Dermis microvascular lymphatic vessel endothelial cell (primary cell): ENCODE results near the gene PTTG1. TPM values are rescaled to one million over a fixed set of nuclear protein-coding genes. Genes with fewer than 3 reads are reported as not detected.
A peak's percentile ranks its signal among the peaks of the same experiment; 100 is the strongest.
"Not testable (repeated sequence)": the region's sequence is repeated elsewhere in the genome, so short reads cannot be mapped to it uniquely, and the experiment has no call there.

Source experiments
- DNase-seq, 2 donors: peaks; one replicate each; pipeline versions ENCODE4 v3.0.0 to v3.0.0-alpha.2; 2010; ENCODE audit warnings: low read depth in 2 of 2
- total RNA-seq: library from RNA; depleted of rRNA; stranded (reverse); fragments of >200 nt; gene quantifications from 2 replicates; pipeline ENCODE4 v1.2.1, GENCODE V29; 2014

The PTTG1 gene
- total RNA-seq, 1 donor from 2014 or later: 102 TPM

GRCh38 chr5:160423099-160423498 lies 1.4 kb downstream of the PTTG1 start:
- DNase-seq: peak in 1 of 2 donors; percentile 28

GRCh38 chr5:160427607-160428006 lies 6.0 kb downstream of the PTTG1 start:
- DNase-seq: no peak

- DNase-seq: no peak
These were observed 10.5 kb downstream of the PTTG1 start for GRCh38 chr5:160432196-160432595.

- DNase-seq: no peak
These were observed 11.1 kb downstream of the PTTG1 start for GRCh38 chr5:160432787-160433186.

- DNase-seq: no peak
These were observed 12.4 kb downstream of the PTTG1 start for GRCh38 chr5:160434022-160434531.

GRCh38 chr5:160435532-160435931 lies 13.9 kb downstream of the PTTG1 start:
- no peak for DNase-seq

- DNase-seq: no peak
These were observed 14.4 kb downstream of the PTTG1 start for GRCh38 chr5:160436017-160436416.

- not testable (repeated sequence) for DNase-seq
These were observed 15.0 kb downstream of the PTTG1 start for GRCh38 chr5:160436661-160437060.

- no peak for DNase-seq
These were observed 15.6 kb downstream of the PTTG1 start for GRCh38 chr5:160437271-160437670.

GRCh38 chr5:160438316-160439204 lies 16.9 kb downstream of the PTTG1 start:
- DNase-seq: peak; percentile 52 to 76

GRCh38 chr5:160439205-160439600 lies 17.5 kb downstream of the PTTG1 start:
- peak; percentile 55 to 86 for DNase-seq

GRCh38 chr5:160441311-160441781 lies 19.7 kb downstream of the PTTG1 start:
- no peak for DNase-seq

- DNase-seq: no peak
These were observed 21.3 kb downstream of the PTTG1 start for GRCh38 chr5:160442824-160443431.

GRCh38 chr5:160444407-160444806 lies 22.8 kb downstream of the PTTG1 start:
- no peak for DNase-seq

GRCh38 chr5:160445132-160445531 lies 23.5 kb downstream of the PTTG1 start:
- no peak for DNase-seq

GRCh38 chr5:160445751-160446150 lies 24.1 kb downstream of the PTTG1 start:
- DNase-seq: no peak

GRCh38 chr5:160448886-160449285 lies 27.2 kb downstream of the PTTG1 start:
- no peak for DNase-seq

- no peak for DNase-seq
These were observed 27.8 kb downstream of the PTTG1 start for GRCh38 chr5:160449458-160449857.

GRCh38 chr5:160450164-160450932 lies 28.7 kb downstream of the PTTG1 start:
- peak in 1 of 2 donors; percentile 79 for DNase-seq

- peak in 1 of 2 donors; percentile 45 for DNase-seq
These were observed 29.6 kb downstream of the PTTG1 start for GRCh38 chr5:160451281-160451680.

GRCh38 chr5:160452036-160452435 lies 30.4 kb downstream of the PTTG1 start:
- no peak for DNase-seq

- no peak for DNase-seq
These were observed 31.1 kb downstream of the PTTG1 start for GRCh38 chr5:160452795-160453194.
